ENCODE measurements around the gene PLEKHG2.

DNA sequence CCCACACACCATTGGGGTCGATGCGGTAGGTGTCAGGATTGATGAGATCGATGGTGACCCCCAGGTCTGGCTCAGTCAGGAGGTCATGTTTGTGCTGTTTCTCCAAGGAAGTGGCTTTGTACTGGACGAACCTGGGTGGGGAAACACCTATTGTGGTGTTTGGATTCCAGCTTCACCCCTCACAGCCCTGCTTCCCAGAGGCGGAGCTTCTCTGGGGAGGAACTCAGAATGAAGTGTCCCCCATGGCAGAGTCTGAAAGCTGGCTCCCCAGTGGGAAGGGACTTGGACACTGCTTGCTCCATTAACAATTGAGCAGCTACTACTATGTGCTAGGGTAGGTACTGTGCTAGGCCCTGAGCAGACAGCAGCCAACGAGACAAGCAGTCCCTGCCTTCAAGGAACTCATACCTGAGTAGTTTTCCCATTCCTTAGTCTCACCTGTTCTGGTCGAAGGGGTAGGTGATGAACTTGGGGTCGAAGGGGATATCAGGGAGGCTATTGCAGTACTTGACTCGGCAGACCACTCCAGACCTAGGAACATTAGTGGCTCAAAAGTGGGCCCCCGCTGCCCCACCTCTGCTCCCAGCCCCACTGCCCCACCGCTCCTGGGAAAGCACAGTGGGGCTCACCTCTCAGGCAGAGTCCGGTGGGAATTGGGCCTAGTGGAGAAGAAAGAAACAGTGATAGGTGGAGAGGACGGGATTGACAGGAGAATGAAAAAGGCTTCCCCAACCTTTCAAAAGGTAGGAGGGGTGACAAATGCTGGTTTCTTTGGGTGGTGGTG lies 22.6 kb upstream of the PLEKHG2 start:
- TF ChIP-seq POLR2A (IDR thresholded peaks at IDR 0.05; ENCODE audit: low read depth) (no peak), POLR2AphosphoS5 (IDR thresholded peaks at IDR 0.05) (no peak), EP300 (IDR thresholded peaks at IDR 0.05) (no peak)
- TF ChIP-seq, protein P1, sequence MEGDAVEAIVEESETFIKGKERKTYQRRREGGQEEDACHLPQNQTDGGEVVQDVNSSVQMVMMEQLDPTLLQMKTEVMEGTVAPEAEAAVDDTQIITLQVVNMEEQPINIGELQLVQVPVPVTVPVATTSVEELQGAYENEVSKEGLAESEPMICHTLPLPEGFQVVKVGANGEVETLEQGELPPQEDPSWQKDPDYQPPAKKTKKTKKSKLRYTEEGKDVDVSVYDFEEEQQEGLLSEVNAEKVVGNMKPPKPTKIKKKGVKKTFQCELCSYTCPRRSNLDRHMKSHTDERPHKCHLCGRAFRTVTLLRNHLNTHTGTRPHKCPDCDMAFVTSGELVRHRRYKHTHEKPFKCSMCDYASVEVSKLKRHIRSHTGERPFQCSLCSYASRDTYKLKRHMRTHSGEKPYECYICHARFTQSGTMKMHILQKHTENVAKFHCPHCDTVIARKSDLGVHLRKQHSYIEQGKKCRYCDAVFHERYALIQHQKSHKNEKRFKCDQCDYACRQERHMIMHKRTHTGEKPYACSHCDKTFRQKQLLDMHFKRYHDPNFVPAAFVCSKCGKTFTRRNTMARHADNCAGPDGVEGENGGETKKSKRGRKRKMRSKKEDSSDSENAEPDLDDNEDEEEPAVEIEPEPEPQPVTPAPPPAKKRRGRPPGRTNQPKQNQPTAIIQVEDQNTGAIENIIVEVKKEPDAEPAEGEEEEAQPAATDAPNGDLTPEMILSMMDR (IDR thresholded peaks at IDR 0.05) = no peak

Data from esophagus muscularis mucosa (tissue), 4 donors.